HuH-7 (cell line): ENCODE data around the gene WDFY4.

Experiments
- DNase-seq: peaks from one replicate; pipeline ENCODE4 v3.0.0; 2011; ENCODE audit warnings: low spot score

WDFY4 gene

GRCh38 chr10:48985621-48986158 is 301.0 kb downstream of the WDFY4 start:
- DNase-seq = no peak

DNA sequence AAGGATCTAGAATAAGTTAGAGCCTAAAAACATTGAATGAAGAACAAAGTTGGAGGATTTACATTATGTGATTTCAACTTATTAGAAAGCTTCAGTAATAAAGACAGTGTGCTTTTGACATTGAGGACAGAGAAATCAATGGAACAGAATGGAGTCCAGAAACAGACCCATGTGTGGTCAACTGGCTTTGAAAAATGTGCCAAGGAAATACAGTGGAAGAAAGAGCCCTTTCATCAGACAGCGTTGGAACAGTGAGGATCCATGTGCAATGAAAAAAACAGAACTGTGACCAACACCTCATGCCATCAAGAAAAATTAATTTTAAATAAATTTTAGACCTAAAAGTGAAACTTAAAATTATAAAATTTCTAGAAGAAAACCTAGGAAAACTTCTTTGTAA is 305.6 kb downstream of the WDFY4 start:
- no peak for DNase-seq

DNA sequence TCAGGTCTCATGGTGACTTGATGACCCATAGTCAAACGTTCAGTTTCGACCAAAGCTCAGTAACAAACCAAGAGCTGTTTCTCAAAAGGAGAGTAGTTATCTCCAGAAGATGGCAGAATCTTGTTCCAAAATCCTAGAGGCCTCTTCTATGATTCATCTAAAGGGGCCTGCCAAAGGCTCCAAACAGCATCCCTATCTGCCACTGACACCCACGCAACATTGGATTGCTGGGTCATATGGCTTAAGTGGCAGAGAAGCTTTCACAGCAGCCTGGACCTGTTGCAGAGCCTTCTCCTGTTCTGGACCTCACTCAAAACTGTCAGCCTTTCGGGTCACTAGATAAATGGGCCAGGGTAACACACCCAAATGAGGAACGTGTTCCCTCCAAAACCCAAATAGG is 309.0 kb downstream of the WDFY4 start:
- no peak for DNase-seq

DNA sequence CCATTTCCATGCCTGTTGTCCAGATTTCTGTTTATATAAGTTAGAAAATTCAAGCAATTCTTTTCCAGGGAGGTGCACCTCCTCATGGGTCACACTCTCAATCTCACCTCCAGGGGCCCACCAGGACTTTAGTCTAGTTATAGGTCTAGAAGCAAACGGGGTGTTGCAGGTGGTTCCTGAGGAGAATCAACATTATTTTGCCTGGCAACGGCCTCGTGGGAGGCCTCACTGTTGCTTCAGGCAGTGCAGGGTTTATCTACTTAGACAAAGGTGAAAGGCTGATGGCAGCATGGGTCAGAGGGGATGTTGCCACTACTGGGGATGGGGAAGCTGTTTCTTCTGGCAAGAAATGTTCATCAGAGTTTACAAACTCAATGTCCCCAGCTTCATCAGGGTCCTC is 311.7 kb downstream of the WDFY4 start:
- no peak for DNase-seq

DNA sequence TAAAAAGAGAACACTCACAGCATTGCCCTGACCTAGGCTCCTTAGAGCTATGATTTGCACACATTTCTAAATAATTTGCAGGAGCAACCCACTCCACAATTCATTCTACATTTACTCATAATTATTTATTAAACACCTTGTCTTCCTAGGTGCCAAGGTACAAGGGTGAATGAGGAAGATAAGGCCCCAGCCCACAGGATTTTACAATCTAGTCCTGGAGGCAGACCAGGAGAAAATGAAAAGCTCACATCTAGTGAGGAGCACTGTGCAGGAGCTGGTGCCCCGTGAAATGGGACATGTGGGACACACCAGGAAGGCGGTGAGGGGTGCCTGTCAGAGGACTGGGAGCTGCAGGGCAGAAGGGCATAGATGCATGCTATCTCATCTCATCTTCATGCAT is 314.7 kb downstream of the WDFY4 start:
- no peak for DNase-seq

DNA sequence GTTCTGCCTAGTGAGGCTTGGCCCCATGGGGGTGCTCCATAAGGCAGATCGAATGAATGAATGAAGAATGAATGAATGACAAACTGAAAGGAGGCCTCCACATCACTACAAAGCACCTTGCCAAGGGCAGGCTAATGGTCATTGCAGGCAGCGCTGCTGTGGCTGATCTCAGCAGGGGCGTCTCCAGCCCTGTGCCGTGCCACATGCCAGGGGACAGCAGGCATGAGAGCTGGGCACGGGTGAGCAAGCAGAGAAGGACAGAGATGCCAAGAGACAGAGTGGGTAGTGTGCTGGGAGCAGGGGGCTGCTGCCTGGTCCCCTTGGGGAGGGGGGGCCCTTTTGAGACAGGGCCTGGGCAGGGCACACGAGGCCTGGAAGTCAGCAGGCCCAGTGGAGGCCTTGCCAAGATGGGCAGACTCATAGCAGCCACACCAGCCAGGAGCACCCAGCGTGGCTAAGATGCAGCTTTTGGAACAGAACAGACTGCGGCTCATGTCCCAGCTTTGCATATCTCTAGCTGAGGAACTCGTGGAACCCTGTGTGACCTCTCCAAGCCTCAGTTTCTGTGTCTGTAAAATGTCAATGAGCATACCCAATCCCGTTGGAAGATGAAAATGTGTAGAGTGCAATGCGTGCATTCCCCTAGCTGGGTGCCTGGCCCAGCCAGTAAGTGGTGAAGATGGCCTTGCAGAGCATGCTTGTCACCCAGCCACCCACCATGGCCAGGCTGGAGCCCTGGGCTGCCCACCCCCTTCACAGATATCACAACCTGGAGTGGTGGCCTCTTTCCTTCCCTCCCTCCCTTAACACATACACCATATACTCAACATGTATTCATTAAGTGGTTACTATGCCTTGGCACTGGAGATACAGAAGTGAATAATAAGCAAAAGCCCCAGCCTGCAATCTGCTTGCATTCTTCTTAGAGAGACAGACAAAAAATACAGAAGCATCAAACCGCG is 316.0 kb downstream of the WDFY4 start:
- DNase-seq = no peak

- no peak for DNase-seq
Observed at GRCh38 chr10:49001402-49001801, 316.7 kb downstream of the WDFY4 start.

DNA sequence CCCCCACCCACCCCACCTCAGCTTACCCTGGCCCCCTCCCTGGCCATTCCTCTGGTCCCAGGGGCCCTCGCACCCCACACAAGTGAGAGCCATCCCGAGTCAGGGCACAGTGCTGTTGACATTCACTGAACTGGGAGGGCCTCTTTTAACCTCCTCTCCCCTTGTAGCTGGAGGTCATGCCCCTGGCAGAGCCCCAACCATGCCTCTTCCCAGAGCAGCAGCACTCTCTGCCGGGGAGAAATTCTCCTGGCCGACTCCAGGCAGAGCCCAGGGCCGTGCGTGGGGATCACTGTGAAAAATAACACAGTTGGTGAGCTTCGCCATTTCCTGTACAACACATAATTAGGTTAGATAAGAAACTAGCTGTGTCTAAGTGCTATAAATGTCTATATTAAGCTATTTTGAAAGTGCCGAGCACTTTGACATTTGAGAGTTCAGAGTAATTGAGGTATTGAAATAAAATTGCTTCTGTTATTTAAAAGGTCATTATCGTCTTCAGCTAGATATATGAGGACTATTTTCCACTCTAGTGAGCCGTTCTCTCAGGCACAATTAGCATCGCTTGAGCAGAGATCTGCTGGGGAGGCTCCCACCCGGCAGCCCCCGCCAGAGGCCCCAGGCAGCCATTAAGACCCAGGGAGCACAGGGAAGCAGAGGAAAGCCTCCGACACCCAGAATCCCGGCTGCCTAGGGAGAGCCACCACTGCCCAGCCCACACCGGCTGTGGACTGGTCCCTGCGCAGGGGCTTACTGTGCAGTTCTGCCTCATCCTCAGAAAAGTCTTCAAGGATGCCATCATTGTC is 317.4 kb downstream of the WDFY4 start:
- DNase-seq = no peak

DNA sequence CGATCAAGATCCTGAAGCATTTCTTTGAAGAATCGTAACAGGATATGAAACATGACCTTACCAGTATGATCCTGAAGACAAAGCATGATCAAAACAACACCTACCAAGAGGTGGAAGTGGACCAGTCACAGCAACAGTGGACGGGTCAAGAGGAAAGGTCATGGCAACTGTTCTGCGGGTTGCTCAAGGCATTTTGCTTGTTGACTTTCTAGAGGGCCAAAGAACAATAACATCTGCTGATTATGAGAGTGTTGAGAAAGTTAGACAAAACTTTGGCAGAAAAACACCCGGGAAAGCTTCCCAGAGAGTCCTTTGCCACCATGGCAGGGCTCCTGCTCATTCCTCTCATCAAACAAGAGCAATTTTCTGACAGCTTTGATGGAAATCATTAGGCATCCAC is 320.6 kb downstream of the WDFY4 start:
- no peak for DNase-seq

DNA sequence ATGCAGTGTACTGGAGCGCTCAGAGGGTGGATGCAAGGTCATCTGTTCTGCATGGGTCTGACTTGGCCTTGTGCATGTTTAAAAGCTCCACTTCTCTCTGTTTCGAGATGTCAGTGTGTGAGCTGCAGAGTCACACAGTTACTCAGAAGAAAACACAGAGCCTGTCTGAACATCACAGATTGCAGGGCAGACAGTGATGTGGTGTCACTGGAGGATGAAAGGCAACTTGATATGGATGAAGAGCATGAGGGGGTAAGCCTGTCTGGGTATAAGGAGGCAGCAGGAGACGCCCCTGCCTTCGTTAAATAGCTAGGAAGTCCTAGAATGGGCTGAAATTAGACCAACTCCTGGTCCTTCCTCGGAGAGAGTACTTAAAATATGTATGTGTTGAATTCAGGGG is 322.5 kb downstream of the WDFY4 start:
- no peak for DNase-seq

GRCh38 chr10:49008091-49008490 is 323.4 kb downstream of the WDFY4 start:
- DNase-seq = no peak

- no peak for DNase-seq
Observed at GRCh38 chr10:49008505-49009198, 324.0 kb downstream of the WDFY4 start.

GRCh38 chr10:49009199-49009979 is 324.7 kb downstream of the WDFY4 start:
- no peak for DNase-seq

DNA sequence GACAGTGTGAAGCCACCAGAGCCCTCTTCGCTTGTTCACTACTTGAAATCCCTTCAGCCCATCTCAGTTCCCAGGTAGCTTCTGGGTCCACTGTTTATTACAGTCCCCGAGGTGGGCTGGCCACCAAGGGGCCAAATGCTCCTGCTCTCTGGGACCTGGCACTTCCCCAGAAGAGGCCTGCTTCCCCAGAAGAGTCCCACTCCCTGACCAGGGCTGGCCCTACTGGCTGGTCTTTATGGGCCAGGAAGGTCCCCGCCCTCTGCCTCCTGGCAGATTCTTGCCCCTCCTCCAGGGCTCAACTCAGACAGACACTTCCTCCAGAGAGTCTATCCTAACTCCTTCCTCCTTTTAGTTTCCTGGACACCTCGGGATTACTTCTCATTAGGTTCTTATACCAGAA is 325.6 kb downstream of the WDFY4 start:
- DNase-seq = no peak

DNA sequence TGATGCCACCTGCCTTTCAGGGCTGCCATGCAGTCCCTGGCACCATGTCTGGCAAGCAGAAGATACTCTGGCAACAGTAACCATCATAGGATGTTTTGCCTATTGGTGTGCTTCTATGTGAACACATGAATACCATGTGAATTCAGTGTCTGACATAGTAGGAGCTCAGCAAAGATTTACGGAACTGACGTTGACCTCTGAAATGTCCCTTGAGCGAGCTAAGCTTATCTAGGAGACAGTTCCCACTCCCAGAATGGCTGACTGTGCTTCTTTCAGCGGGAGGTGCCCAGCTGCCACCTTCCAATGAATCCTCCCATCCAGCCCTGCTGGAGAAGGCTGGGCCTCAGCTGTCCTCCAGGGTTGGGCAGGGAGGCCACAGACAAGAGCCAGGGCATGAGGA is 326.2 kb downstream of the WDFY4 start:
- DNase-seq = no peak

- no peak for DNase-seq
Observed at GRCh38 chr10:49011756-49012155, 327.1 kb downstream of the WDFY4 start.

GRCh38 chr10:49012603-49013002 is 327.9 kb downstream of the WDFY4 start:
- DNase-seq = no peak

GRCh38 chr10:49015700-49016099 is 331.0 kb downstream of the WDFY4 start:
- no peak for DNase-seq

GRCh38 chr10:49021685-49022084 is 337.0 kb downstream of the WDFY4 start:
- no peak for DNase-seq

DNA sequence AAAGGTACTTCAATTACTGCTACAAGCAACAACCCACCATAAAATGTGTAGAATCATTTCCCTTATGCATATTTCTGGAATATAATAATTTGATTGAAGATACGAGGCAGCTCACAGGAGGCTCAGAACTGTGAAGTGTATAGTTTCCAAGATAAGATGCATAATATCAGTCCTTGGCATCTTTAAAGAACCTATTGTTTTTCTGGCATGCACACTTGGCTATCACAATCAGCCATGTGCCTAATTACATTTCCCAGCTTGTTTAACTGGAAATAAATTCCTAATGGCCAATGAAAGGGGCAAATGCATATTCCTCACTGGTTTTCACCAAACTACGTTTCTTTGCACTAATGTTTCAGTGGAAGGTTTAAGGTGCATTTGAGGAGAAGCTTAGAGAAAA is 338.4 kb downstream of the WDFY4 start:
- DNase-seq = no peak

GRCh38 chr10:49023752-49024151 is 339.1 kb downstream of the WDFY4 start:
- DNase-seq = no peak

GRCh38 chr10:49024484-49024883 is 339.8 kb downstream of the WDFY4 start:
- DNase-seq = no peak
